Rectal smooth muscle tissue (tissue), 1 donor: ENCODE results near the gene CCDC184.
A peak's percentile ranks its signal among the peaks of the same experiment; 100 is the strongest.

Source experiments
- H3K27ac ChIP-seq: one replicate; pipeline ENCODE4 v1.7.0; 2013; ENCODE audit warnings: low read depth, low read length, inconsistent platforms
- H3K27me3 ChIP-seq: one replicate; pipeline ENCODE4 v1.7.0; 2013; ENCODE audit warnings: low read length; ENCODE audit not compliant: control insufficient read depth, insufficient read depth
- H3K36me3 ChIP-seq: one replicate; pipeline ENCODE4 v1.7.0; 2013; ENCODE audit warnings: low read length; ENCODE audit not compliant: control insufficient read depth, insufficient read depth
- H3K4me1 ChIP-seq: one replicate; pipeline ENCODE4 v1.7.0; 2013; ENCODE audit warnings: low read length; ENCODE audit not compliant: control insufficient read depth, insufficient read depth
- H3K4me3 ChIP-seq: one replicate; pipeline ENCODE4 v1.7.0; 2013; ENCODE audit warnings: low read length
- H3K9ac ChIP-seq: one replicate; pipeline ENCODE4 v1.7.0; 2013; ENCODE audit warnings: low read length

The CCDC184 gene

GRCh38 chr12:48160807-48161206, 22.6 kb upstream of the CCDC184 start:
- Histone ChIP-seq H3K27ac (no peak overlapping the region), H3K4me1 (peaks cover 3% of the 10 kb centered on the region), H3K4me3 (no peak overlapping the region), H3K27me3 (no peaks in the 10 kb centered on the region), H3K36me3 (peaks cover 2% of the 10 kb centered on the region), H3K9ac (no peak overlapping the region)

GRCh38 chr12:48163150-48163747, 20.2 kb upstream of the CCDC184 start:
- Histone ChIP-seq H3K27ac (no peak overlapping the region), H3K4me3 (no peak overlapping the region), H3K36me3 (no peaks in the 10 kb centered on the region), H3K27me3 (no peaks in the 10 kb centered on the region), H3K9ac (no peak overlapping the region), H3K4me1 (no peaks in the 10 kb centered on the region)

DNA sequence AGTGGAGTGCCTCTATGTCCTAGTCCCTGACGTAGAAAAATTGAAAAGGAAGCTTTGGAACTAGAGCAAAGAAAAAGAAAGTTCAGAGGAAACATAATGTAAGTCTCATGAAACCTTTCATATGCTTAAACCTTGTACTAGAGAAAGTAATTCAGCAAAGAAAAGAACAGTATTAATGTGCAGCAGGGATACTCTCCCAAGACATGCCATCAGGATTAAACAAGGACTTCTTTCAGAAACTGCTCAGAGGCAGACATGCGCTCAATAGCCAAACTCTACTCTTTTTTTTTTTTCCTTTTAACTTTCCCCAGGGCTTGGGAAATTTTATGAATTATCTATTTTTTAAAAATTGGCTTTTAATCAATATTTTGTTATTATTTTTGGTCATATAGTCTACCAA, 19.0 kb upstream of the CCDC184 start:
- no peak overlapping the region for H3K9ac ChIP-seq
- H3K4me1 ChIP-seq: no peaks in the 10 kb centered on the region
- no peaks in the 10 kb centered on the region for H3K36me3 ChIP-seq
- H3K27ac ChIP-seq: no peak overlapping the region
- H3K27me3 ChIP-seq: peaks cover 2% of the 10 kb centered on the region
- H3K4me3 ChIP-seq: no peak overlapping the region

GRCh38 chr12:48165089-48165981, 18.1 kb upstream of the CCDC184 start:
- Histone ChIP-seq H3K36me3 (no peaks in the 10 kb centered on the region), H3K4me3 (no peak overlapping the region), H3K4me1 (no peaks in the 10 kb centered on the region), H3K27ac (no peak overlapping the region), H3K9ac (no peak overlapping the region), H3K27me3 (peaks cover 2% of the 10 kb centered on the region)

DNA sequence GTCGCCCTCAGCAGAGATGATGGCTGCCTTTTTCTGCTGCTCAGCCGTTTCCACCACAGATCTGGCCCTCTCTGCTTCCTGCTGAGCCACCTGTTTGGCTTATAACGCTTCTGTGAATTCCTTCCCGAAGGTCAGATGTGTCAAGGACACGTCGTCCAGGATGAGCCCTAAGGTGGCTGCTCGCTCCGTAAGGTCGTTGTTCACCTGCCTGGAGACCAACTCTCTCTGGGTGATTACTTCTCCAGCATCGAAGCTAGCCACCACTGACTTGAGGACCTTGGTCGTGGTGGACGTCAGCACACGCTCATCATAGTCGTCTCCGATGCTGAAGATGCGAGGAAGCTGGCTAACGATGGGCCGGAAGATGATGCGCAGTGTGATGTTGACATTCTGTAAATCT, 14.4 kb upstream of the CCDC184 start:
- no peak overlapping the region for H3K4me3 ChIP-seq
- H3K36me3 ChIP-seq: no peaks in the 10 kb centered on the region
- H3K27me3 ChIP-seq: peaks cover 2% of the 10 kb centered on the region
- H3K4me1 ChIP-seq: no peaks in the 10 kb centered on the region
- H3K27ac ChIP-seq: no peak overlapping the region
- H3K9ac ChIP-seq: no peak overlapping the region

DNA sequence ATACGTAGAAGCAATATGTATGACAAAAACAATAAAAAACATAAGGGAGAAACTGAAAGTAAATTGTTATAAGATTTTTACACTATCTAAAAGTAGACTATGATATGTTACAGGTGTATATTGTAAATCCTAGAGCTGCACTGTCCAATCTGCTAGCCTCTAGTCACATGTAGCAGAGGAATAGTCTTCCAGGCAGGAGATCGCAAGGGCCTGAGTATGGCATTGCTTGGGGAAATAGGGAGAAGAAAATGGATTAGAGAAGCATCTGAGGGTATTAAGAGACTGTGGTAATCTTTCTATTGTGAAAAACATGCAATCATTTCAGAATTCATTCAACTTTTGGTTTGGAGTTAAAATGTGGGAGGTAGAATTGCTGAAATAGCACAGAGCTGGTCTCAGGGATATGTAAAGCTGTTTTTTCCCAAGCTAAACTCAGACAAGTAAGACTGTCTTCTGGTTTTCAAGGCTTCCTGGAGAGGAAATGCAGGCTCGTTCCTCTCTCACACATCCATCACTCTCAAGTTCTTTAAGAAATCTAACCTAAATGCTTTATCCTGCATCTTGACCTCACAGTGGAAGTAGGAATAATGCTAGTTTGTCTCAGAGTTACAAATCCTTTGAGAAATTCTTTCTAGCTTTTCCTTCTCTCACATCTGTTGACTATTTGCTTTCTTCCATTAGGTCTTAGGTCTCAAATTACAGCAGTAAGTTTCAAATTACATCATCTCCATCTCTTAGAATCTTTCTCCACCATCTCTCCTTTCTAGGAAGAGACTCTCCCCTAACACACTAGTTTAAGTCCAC, 7.6 kb upstream of the CCDC184 start:
- no peak overlapping the region for H3K27ac ChIP-seq
- H3K4me3 ChIP-seq: no peak overlapping the region
- no peaks in the 10 kb centered on the region for H3K4me1 ChIP-seq
- H3K9ac ChIP-seq: no peak overlapping the region
- no peaks in the 10 kb centered on the region for H3K36me3 ChIP-seq
- no peaks in the 10 kb centered on the region for H3K27me3 ChIP-seq

DNA sequence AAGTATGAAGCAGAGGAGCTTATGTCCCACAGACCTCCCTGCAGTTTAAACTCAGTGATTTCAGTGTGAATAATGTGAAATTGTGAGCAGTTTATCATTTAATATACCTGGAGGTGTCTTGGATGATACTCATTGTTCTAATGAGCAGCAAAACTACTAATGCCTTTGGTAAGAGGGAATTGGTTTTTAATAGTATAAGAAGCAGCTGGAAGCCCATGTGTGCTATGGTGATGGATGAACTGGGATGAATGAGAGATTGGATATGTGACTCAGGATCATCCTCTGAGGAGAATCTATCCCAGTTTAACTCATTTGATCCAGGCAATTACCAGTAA, 7.1 kb upstream of the CCDC184 start:
- Histone ChIP-seq H3K36me3 (no peaks in the 10 kb centered on the region), H3K9ac (no peak overlapping the region), H3K27me3 (no peaks in the 10 kb centered on the region), H3K4me3 (no peak overlapping the region), H3K27ac (no peak overlapping the region), H3K4me1 (no peaks in the 10 kb centered on the region)

DNA sequence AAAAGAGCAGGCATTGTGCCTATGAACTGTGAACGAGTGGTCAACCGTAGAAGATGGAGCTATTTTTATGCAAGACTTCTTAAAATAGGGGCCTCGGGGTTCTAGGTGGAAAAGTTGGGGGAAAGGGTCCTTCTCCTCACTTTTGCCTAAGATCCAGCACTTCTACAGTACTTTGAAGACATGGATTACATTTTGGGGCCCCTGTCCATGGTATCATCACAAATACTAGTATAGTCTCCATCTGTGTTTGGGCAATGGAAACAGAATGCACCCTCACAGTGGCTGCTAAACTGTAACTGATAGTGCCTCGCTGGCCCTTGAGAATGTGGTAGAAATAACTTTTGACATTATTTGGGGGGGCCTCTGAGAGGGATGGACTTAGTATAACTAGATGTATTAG, 5.5 kb upstream of the CCDC184 start:
- no peak overlapping the region for H3K27ac ChIP-seq
- H3K36me3 ChIP-seq: no peaks in the 10 kb centered on the region
- H3K4me3 ChIP-seq: no peak overlapping the region
- H3K4me1 ChIP-seq: no peaks in the 10 kb centered on the region
- H3K27me3 ChIP-seq: peaks cover 5% of the 10 kb centered on the region
- H3K9ac ChIP-seq: no peak overlapping the region

DNA sequence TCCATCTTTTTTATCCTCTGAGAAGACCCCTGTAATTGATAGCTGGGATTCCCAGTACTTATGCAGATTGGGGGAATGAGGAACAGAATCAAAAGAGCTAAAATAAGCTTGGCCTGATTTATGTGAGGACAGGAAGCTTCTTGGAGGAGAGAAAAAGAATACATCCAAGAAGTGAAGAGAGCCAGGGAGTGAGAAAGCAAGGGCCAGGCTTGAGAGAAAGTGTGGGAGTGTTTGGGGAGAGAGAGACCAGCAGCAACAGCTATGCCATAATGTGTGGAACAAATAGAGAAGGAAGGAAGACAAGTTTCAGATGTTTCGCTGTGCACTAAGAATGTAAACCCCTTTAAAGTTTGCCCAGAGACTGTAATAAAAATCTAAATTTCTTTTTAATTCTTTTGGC, 4.0 kb upstream of the CCDC184 start:
- H3K27ac ChIP-seq: no peak overlapping the region
- no peaks in the 10 kb centered on the region for H3K36me3 ChIP-seq
- no peak overlapping the region for H3K4me3 ChIP-seq
- H3K27me3 ChIP-seq: peaks cover 10% of the 10 kb centered on the region
- no peaks in the 10 kb centered on the region for H3K4me1 ChIP-seq
- no peak overlapping the region for H3K9ac ChIP-seq

GRCh38 chr12:48180424-48180823, 3.0 kb upstream of the CCDC184 start:
- Histone ChIP-seq H3K4me1 (no peaks in the 10 kb centered on the region), H3K27me3 (peaks cover 12% of the 10 kb centered on the region), H3K4me3 (no peak overlapping the region), H3K9ac (no peak overlapping the region), H3K36me3 (no peaks in the 10 kb centered on the region), H3K27ac (no peak overlapping the region)

DNA sequence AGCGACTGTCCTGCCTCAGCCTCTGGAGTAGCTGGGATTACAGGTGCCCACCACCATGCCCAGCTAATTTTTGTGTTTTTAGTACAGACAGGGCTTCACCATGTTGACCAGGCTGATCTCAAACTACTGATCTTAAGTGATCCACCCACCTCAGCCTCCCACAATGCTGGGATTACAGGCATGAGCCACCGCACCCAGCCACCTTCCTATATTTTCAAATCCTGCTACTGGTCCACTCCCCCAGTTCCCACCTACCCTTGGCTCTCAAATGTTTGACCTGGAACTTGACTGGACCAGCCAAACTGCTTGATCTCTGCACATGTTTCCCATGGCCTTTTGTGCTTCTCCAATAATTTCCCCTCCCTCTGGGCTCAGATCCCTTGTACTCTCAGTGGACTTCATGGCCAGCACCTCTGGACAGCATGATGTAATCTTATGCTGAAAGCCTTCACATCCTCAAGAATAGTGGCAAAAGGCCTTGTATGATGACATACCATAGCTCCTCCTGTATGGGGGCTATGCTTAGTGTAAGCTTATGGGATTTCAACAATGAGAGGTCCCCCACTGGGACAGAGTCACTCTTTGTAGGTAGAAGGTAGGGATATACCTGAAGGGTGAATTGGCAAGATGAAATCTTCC, 2.5 kb upstream of the CCDC184 start:
- Histone ChIP-seq H3K27me3 (peaks cover 12% of the 10 kb centered on the region), H3K4me1 (no peaks in the 10 kb centered on the region), H3K27ac (no peak overlapping the region), H3K4me3 (no peak overlapping the region), H3K9ac (no peak overlapping the region), H3K36me3 (no peaks in the 10 kb centered on the region)

- peaks cover 12% of the 10 kb centered on the region for H3K27me3 ChIP-seq
- peak overlapping the region; percentile 73 for H3K4me3 ChIP-seq
- no peak overlapping the region for H3K9ac ChIP-seq
- H3K27ac ChIP-seq: no peak overlapping the region
- no peaks in the 10 kb centered on the region for H3K36me3 ChIP-seq
- H3K4me1 ChIP-seq: no peaks in the 10 kb centered on the region
Observed at GRCh38 chr12:48182631-48183030, 813 bp upstream of the CCDC184 start.
